Activated CD8-positive, alpha-beta memory T cell treated with anti-CD3 and anti-CD28 coated beads for 1 hour (primary cell): Measurements from ENCODE around the gene PCNT.

ENCODE experiments used
- DNase-seq, 2 donors: peaks; one replicate each; pipeline ENCODE4 v3.0.0-alpha.2; 2020; ENCODE audit warnings: low read depth in 1 of 2; ENCODE audit errors: extremely low read depth in 1 of 2

Gene PCNT

DNA sequence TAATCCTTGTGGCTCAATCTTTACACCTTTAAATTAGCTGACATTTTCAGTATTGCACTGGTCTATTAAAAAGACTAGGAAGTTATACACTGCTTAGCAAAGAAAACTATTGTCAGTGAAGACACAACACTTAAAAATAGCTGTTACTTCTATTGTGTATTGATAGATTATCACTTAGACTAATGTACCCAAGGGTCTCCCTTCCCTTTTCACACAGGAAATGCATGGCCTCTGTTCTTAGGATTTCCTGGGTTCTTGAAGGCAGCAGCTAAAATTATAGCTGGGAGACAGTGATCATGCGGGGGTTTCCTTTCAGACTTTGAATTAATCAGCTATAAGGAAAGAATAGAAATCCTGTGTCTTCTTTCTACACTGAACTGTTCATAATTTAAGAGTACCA lies 147.6 kb downstream of the PCNT start:
- DNase-seq = no peak

DNA sequence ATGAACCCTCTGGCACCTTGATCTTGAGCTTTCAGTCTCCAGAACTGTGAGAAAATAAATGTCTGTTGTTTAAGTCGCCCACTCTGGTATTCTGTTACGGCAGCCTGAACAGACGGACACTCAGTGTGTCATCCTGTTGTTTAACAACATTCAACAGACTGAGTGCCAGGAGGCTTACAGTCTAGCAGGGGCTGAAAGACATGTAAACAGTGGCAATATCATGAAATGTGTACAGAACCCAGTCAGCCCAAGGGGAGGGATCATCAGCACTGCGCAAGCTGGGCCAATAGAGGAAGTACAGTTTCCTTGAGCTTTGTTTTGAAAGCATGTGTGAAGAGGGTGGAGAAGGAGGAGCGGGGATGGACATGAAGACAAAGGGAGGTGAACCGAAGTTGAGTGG lies 148.3 kb downstream of the PCNT start:
- DNase-seq = no peak

DNA sequence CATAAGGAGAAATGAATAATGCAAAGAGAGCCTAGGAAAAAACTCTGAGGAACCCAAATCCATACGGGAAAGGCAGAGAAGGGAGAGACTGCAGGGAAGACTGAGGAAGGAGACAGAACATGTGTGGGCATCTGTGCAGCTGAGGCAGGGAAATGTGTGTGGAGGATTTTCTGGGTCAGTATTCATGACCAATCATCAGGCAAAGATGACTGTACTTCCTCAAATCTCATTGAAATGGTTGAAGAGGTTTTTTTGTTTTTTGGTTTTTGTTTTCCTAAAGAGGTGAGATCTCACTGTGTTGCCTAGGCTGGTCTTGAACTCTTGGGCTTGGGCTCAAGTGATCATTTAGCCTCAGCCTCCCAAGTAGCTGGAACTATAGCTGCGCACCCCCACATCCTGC lies 150.4 kb downstream of the PCNT start:
- no peak for DNase-seq

- DNase-seq = no peak
Measured at GRCh38 chr21:46475296-46475695, 151.3 kb downstream of the PCNT start.

- no peak for DNase-seq
Measured at GRCh38 chr21:46477765-46478164, 153.8 kb downstream of the PCNT start.

DNA sequence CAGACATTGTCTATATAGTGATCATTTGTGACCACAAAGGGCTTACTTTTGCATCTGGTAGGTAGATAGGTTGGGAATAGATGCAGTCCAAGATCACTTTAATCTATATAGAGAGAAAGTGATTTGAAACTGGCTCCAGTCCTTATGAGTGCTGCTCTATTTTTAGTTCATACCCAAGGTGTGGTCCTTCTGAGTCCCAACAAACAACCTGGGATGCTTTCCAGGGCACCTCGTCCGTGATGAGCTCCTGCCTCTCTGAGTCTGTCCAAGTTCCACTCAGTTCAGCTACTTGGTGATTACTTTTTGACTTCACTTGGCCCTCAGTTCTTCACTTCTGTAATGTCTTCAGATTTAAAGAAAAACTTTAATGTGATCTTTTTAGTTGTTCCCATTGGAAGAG lies 155.0 kb downstream of the PCNT start:
- no peak for DNase-seq

GRCh38 chr21:46480466-46480865 lies 156.5 kb downstream of the PCNT start:
- no peak for DNase-seq

DNA sequence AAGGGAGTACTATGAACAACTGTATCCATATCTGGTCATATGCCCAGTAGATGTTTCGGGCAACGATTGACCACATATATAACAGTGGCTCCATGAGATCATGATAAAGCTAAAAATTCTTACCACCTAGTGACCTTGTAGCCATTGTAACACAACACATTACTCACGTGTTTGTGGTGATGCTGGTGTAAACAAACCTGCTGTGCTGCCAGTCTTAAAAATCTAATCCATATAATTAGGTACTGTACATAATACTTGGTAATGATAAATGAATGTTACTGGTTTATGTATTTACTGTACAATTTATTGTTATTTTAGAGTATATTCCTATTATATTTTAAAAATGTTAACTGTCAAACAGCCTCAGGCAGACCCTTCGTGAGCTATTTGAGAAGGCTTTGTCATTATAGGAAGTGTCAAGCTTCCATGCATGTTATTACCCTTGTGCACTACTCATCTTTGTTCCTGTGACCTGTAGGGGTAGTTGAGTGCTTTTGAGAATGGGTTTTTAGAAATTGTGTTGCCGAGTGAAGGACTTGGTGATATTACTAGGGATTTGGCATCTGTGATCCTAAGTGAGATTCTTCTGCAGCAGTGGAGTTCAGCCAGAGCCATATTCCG lies 158.4 kb downstream of the PCNT start:
- DNase-seq = no peak

GRCh38 chr21:46482846-46483231 lies 158.9 kb downstream of the PCNT start:
- no peak for DNase-seq

GRCh38 chr21:46483300-46484295 lies 159.6 kb downstream of the PCNT start:
- DNase-seq = no peak

- DNase-seq = no peak
Measured at GRCh38 chr21:46486481-46487126, 162.6 kb downstream of the PCNT start.

DNA sequence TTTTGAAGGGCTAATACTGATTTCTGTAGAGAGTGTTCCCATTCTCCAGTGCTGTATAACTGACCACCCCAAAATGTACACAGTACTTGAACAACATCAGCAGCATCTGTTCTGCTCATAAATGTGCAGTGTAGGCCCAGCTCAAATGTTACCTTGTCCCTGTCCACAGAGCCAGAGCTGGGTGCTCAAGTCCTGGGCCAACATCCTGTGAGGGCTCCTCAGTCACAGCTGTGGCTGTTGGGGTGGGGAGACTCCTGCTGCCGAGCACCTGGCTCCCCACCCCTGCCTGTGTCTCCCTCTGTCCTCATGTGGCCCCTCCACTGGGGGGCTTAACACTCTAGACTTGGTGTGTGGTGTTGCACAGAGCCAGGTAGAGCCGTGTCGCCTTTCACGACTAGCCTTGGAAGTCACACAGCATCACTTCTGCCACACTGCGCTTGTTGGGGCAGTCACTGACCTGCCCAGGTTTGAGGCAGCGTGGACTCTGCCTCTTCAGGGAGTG lies 165.3 kb downstream of the PCNT start:
- DNase-seq = no peak

DNA sequence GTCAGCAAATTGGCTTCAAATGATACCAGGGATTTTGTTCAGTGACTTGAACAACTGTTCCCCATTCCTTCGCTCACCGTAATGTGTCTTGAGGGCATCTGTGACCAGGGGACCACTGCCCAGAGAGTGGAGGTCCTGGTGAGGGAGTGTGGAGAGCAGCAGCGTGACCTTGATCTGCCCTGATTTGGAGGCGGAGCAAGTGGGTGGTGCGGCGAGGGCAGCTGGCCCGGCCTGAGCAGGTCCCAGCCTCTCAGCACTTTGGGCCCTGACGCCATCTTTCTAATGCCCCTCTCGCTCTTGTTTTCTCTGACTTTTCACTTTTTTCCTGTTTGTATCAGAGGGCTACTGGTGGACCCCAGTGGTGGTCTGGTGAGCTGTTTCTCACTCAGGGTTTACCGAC lies 165.8 kb downstream of the PCNT start:
- no peak for DNase-seq

DNA sequence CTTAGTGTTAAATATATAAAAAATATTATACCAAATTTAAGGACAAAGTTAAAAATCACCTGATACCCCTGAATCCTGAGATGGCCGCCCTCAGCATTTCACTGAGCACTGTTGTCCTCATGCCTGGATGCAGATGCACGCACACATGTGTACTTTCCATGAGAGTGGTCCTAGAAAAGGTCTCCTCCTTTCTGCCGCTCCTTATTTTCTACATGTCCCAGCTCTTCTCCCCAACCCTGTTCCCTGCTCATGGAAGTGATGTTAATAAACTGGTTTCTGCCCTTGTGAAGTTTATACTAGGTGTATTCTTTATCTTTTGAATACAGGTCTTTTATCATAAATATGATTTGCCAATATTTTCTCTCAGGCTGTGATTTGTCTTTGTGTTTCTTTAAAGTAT lies 167.6 kb downstream of the PCNT start:
- DNase-seq = no peak

DNA sequence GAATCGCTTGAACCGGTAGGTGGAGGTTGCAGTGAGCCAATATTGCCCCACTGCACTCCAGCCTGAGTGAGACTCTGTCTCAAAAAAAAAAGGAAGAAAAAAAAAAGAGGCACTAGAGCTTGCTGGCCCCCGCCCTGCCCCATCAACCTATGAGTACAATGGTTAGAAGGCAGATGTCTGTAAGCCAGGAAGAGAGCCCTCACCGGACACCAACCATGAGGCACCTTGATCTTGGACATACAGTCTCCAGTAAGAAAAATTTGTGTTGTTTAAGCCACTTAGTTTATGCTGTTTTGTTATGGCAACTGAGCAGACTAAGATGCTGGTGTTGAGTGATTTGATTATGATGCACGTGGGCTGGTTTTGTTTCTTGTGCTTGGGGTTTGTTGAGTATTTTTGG lies 168.9 kb downstream of the PCNT start:
- DNase-seq = no peak

DNA sequence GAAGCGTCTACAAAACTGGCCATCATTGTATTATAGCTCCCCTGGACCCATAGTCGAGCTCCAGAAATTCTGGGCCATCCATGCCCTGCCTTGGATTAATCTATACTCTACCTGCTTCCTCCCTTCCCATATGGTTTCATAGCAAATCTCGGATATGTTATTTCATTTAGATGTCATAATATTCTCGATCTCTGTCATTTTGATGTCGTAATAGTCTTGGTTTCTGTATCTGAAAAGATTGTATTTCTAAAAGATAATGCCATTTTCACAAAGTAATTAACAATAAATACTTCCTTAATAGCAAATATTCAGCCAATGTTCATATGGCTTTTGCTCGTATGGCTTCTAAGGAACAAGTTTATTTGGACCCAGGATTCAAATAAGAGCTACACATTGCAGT lies 169.9 kb downstream of the PCNT start:
- DNase-seq = no peak
